Stimulated activated CD8-positive, alpha-beta memory T cell treated with anti-CD3 and anti-CD28 coated beads, Interleukin-7, amount 100 ng/mL, for 48 hours (primary cell): ENCODE measurements around the gene CD46.

ENCODE experiments used
- DNase-seq, 2 donors: peaks; one replicate each; pipeline ENCODE4 v3.0.0-alpha.2; 2020; ENCODE audit warnings: low read depth in 1 of 2; ENCODE audit errors: extremely low read depth in 1 of 2

Gene CD46

GRCh38 chr1:207812778-207813511 lies 61.1 kb downstream of the CD46 start:
- no peak for DNase-seq

- DNase-seq: no peak
Measured at GRCh38 chr1:207813512-207813881, 61.6 kb downstream of the CD46 start.

GRCh38 chr1:207813946-207814345 lies 62.1 kb downstream of the CD46 start:
- no peak for DNase-seq

- DNase-seq: no peak
Measured at GRCh38 chr1:207814469-207814868, 62.6 kb downstream of the CD46 start.

- no peak for DNase-seq
Measured at GRCh38 chr1:207815466-207815865, 63.6 kb downstream of the CD46 start.

- DNase-seq: peak in 1 of 2 donors; percentile 47
Measured at GRCh38 chr1:207815913-207816291, 64.0 kb downstream of the CD46 start.

DNA sequence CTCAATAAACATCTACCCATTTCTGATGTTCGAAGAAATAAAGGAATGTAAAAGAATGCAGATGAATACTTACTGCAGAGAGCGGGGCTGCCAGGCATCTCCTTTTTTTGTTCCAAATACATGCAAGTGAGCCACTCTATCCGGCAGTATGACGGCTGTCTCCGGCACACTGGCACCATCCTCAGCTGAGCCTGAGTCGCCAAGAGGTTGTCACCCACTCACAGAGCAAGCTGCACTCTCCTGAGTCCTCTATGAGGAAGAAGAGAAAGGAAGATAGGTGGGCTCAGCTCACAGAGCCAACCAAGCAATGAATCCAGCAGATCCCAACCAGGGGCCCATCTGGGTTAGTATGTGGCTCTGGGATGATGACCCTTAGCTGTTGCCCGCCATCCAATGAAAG lies 65.3 kb downstream of the CD46 start:
- no peak for DNase-seq

DNA sequence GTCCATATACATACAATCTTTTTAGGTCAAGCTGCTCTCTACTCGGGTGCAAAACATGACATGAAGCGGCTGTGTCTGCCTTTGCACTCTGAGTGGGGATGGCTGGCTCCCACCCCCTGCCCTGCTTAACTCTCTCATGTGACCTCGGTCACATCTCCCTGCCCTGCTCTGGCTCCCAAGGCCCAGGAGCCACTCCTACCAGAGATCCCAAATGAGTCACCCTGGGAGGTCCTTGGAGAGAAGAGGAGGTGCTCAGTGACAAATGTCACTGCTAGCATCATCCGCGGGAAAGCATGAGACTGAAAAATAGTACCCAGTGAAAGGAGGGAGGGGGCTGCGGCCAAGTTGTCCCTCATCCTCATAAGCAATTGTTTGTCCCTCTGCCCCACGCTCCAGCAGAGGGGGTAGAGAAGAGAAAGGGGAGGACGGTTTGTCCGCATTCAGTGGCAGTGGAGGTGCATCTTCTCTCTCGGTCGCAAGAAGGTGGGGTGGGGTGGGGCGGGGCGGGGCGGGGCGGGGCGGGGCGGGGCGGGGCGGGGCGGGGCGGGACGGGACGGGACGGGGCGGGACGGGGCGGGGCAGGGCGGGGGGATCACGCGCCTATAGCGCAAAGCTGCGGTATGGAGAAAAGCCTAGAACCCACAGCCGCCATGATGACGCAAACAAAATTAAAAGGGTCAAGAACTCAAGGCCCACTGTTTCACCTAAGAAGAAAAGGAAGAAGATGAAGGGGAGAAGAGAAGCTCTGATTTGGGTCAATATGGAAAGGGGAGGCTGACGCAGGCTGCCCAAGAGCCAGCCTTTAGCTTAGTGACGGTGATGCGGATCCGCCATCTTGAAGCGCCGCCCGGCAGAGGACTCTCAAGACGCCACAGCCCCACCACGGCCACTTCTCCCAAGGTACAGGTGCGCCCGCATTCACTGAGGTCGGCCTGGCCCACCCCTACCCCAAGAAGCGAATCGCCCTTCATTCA lies 66.2 kb downstream of the CD46 start:
- no peak for DNase-seq

DNA sequence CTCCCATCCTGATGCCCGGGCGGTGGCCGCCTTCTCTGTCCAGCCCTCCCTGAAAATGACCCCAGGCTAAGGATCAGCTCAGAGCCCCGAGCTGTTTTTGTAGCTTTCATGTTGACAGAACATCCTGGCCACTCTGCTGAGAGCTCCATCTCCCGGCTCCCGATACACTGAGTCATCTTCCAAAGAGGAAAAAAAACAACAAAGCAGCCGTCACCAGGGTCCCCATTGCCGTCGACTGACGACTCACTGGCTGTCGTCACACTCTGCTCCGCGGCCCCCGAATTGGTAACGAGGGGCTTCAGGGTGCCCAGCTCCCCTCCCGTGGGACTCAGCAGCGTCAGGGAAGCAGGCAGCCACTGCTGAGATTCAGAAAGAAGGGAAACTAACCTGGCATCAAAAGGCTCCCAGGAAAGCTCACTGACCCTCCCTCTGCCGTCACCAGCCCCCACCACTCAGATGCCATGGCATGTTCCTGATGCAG lies 67.2 kb downstream of the CD46 start:
- DNase-seq: no peak

DNA sequence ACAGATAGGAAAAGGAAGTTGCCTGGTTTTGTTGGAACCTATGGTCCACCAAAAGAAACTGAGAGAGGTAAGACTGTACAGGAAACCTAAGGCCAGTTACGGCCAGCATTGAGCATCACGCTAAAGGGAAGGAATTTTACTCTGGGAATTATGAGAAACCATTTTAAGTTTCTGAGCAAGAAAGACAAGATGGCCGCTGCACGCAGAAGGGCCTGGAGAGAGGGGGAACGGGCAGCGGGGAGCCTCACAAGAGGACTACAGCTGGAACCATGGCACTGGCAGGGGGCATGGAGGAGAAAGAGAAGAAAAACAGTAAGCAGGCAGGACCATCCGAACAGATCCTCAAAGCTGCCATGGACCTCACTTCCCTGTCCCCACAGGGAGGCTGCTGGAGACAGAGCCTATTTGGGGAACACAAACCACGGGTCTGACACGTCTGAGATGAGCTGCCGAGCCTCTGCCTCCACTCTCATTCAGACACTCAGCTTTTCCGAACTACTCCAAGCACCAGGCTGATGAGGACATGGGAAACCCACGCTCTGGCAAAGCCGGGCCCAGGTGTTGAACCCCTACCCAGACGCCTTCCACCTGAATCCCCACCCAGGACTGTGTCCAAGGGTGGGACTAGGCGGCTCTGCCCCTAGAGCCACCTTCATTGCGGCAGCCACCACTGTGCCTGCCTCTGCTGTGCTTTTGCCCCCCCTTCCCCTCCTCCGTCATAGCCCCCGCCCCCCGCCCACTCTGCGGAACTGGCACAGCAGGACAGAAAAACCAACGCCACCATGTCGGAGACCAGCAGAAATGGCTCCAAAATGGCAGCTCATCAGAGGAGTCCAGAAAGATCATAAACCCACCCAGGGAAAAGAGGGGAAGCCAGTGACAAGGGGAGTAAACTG lies 69.0 kb downstream of the CD46 start:
- DNase-seq: no peak

- no peak for DNase-seq
Measured at GRCh38 chr1:207821464-207822045, 69.7 kb downstream of the CD46 start.

DNA sequence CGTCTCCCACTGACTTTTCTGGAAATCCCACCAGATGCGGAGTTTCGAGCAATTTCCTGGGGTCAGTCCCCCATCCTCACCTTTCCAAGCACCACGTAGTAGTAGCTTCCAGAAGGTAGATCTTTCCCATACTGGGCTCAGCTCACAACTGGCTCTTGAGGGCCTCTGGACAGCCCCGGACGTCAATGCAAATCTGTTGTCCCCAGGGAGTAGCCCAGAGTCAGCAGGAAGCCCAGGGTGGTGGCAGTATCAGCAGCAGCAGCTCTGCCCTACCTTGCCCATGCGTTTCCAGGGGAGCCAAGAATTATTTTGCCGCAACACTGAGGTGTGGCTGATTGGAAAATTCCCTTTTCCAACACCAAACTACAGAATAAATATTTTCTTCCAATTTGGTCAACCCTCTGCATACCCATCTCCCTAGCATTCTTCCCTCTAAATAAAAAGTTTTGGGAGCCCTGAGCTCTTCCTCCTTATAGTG lies 70.3 kb downstream of the CD46 start:
- no peak for DNase-seq

DNA sequence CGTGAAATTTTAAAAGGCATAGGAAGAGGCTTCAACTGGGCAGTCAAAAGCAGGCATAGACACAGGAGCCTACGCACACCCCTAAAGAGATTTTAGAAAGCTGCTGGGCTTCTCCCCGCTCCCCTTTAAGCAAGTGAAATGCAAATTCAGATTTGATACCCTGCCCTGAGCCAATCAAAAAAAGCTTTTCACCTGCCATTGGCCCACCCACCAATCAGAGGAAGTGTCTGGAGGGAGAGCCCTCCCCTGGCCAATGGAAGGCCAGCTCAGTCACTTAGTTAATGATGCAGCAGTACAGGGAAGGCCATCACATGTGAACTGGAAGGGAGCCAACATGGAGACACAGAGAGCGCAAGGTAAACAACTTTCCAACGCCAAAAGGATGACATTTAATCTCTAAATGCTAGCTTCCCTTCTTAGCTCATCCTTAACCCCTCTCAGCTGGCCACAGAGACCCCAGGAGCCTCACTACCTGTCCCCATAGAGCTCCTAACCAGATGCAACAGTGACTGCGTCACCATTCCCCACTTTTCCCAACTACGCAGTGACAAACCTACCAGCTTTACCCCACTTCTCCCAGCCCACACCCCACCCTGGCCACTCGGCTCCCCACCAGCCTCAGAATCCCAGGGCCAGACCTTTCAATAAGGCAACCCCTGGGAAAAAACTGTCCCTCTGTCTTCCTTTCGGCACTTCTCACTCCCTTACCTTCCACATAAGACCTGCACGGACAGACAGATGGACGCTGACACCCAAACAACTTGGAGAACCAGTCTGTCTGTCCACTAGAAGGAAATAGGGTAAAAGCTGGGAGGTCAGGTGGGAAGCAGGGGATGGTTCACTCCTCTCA lies 71.0 kb downstream of the CD46 start:
- DNase-seq: peak in 1 of 2 donors; percentile 64

- no peak for DNase-seq
Measured at GRCh38 chr1:207823531-207823879, 71.7 kb downstream of the CD46 start.

- DNase-seq: peak in 1 of 2 donors; percentile 62
Measured at GRCh38 chr1:207823880-207824566, 72.2 kb downstream of the CD46 start.

DNA sequence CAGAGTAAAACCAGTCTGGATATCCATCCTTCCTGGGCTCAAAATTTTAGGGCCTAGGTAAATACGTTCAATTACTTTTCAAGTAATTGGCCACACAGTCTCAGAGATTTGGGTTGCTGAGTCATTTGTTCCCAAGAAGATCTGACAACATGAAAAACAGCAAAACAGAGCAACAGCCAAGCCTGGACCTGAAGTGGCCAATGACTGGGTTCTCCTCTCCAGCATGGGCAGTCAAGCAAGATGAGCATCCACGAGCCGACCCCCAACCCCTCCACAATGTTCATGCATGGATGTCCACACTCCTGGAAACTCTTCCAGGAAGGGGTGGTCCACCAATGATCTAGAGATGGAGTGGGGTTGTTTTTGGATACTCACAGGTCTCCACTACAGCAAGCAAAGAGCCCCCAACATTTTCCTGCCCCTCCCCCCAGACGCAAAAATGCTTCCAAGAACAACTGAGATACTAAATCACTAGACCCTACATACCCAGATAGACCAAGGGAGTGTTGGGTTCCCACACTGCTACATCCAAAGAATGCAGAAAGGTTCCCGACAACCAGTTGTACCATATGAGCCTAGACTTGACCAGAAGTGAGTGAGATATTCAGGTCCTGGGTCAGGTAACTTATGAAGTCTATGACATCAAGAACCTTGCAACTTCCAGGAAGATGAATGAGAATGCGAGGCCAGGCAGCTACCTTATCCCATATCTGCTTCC lies 73.0 kb downstream of the CD46 start:
- no peak for DNase-seq

DNA sequence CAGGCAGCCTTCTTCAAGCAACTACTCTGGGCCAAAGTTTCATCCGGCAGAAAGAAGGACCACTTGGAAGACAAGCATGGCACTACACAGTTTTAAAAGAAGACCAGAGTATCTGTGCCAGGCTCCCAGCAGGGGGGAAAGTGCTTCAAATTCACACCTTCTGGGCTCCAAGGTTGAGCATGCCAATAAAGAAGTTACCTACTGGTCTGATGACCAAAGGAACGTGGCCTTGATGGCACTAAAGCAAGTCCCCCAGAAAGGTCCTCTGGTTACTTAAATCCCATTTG lies 73.5 kb downstream of the CD46 start:
- DNase-seq: no peak

GRCh38 chr1:207825719-207826556 lies 74.1 kb downstream of the CD46 start:
- DNase-seq: peak; percentile 69 to 91
